Pancreas (tissue), 10 donors: ENCODE measurements around the gene PARD3. TPM values are rescaled to one million over a fixed set of nuclear protein-coding genes. Genes with fewer than 3 reads are reported as not detected.

Experiments used
- ATAC-seq, 4 donors: fragments of 200-7000 bp; cut with Tn5 transposase; one replicate each; pipeline versions ENCODE4 v1.8.0 to v1.9.1; 2020; ENCODE audit warnings: mild to moderate bottlenecking in 4 of 4, moderate library complexity in 4 of 4
- DNase-seq, 6 donors: peaks; one replicate each; pipeline ENCODE4 v3.0.0-alpha.2; 2020
- FAIRE-seq: peaks from 2 replicates; lab custom pipeline; 2012; peaks lifted over from hg19 to GRCh38; lab: Jason Lieb, UNC
- H3K27ac ChIP-seq, 4 donors: fragments of 200-600 bp; sonication (generic); 1 replicate in 3 of 4; 2 replicates in 1 of 4; pipeline versions ENCODE4 v1.5.0 to v1.8.0; 2020
- H3K27me3 ChIP-seq, 4 donors: fragments of 200-600 bp; one replicate each; pipeline ENCODE4 v1.8.0; 2021
- H3K36me3 ChIP-seq, 3 donors: fragments of 200-600 bp; sonication (generic) in 1 of 3; one replicate each; pipeline versions ENCODE4 v1.5.0 to v1.8.0; 2020 to 2021
- H3K4me1 ChIP-seq, 3 donors: fragments of 200-600 bp; one replicate each; pipeline ENCODE4 v1.8.0; 2021
- H3K4me3 ChIP-seq, 4 donors: fragments of 200-600 bp; sonication (generic) in 2 of 4; one replicate each; pipeline versions ENCODE4 v1.5.0 to v1.8.0; 2020 to 2021
- H3K9me3 ChIP-seq, 4 donors: fragments of 200-600 bp; one replicate each; pipeline ENCODE4 v1.8.0; 2021
- CTCF ChIP-seq, 4 donors: fragments of 200-600 bp; sonication (generic) in 3 of 4; IDR thresholded peaks; one replicate each; pipeline versions ENCODE4 v1.5.0 to v1.8.0; 2021; ENCODE audit warnings: antibody characterized with exemption in 4 of 4
- WGBS, 2 donors: extraction: QIAGEN DNeasy Blood & Tissue Kit; methylation state at CpG; one replicate each; pipeline ENCODE4 v1.1.7; 2013; 5-methylcytosine and 5-hydroxymethylcytosine counted together
- intact Hi-C, 3 donors: fragments of 100-400 bp; cut with DNase I; formaldehyde crosslinking; loops; one replicate each; pipeline versions ENCODE4 v1.11.1 to v1.14.2; 2022
- polyA plus RNA-seq, 2 donors: library from polyadenylated mRNA; stranded (reverse); fragments of 200-250 nt; gene quantifications; one replicate each; pipeline ENCODE4 v1.2.3, GENCODE V29; 2013
- total RNA-seq, 6 donors: library from RNA; stranded (reverse); fragmentation: NEBNext Ultra II Directional in 4 of 6; extraction: Animal tissue kit (Norgen Biotek cat#: 25700) in 4 of 6; gene quantifications; one replicate each; pipeline versions ENCODE4 v1.2.1 to v1.2.4, GENCODE V29; 2021 to 2023
- donor health status: healthy with polysubstance abuse.
- donor health status: DM: no; HTN: no; CAD: no; lungs with moderate emphysema.
- donor health status: DM: no; HTN: no; CAD: no.
- donor health status: control.
- donor health status: control.
- donor health status: Bipolar disorder and iron deficiency.
- donor health status: DM: yes; HTN: yes; CAD: no.
- donor health status: DM: no; HTN: no; CAD: no.
- donor health status: DM: no; HTN: no; CAD: no.
- donor health status: DM: yes; HTN: yes; CAD: no.

Gene PARD3
- total and polyA plus RNA-seq, 8 donors: 12.8 to 32.3 (median 23.4) TPM

GRCh38 chr10:34184397-34184796, 630.7 kb downstream of the PARD3 start:
- intact Hi-C loops: no loop called here
- Histone ChIP-seq H3K4me3 (no peak overlapping the region), H3K27ac (no peak overlapping the region), H3K36me3 (no peaks in the 10 kb centered on the region), H3K27me3 (no peaks in the 10 kb centered on the region), H3K9me3 (no peaks in the 10 kb centered on the region), H3K4me1 (peaks cover 0 to 16% (median 6%) of the 10 kb centered on the region in 3 donors)
- 75 to 76% methylated on average over 6 of the region's 6 CpGs for WGBS, 2 donors
- ATAC-seq (no peak), FAIRE-seq (no peak), DNase-seq (no peak)
- no peak for TF ChIP-seq CTCF (IDR thresholded peaks at IDR 0.05)

GRCh38 chr10:34183016-34183796, 631.9 kb downstream of the PARD3 start:
- TF ChIP-seq CTCF (IDR thresholded peaks at IDR 0.05): no peak
- H3K27ac ChIP-seq: no peak overlapping the region
- H3K4me1 ChIP-seq: peaks cover 0 to 16% (median 6%) of the 10 kb centered on the region in 3 donors
- H3K4me3 ChIP-seq: no peak overlapping the region
- H3K36me3 ChIP-seq: no peaks in the 10 kb centered on the region
- intact Hi-C loops: no loop called here
- whole genome bisulfite sequencing, 2 donors: 91 to 93% methylated on average over 15 of the region's 15 CpGs
- ATAC-seq: no peak
- no peak for FAIRE-seq
- H3K27me3 ChIP-seq: no peaks in the 10 kb centered on the region
- no peaks in the 10 kb centered on the region for H3K9me3 ChIP-seq
- no peak for DNase-seq

GRCh38 chr10:34181553-34182300, 633.4 kb downstream of the PARD3 start:
- Histone ChIP-seq H3K36me3 (no peaks in the 10 kb centered on the region), H3K9me3 (no peaks in the 10 kb centered on the region), H3K4me1 (peaks cover 0 to 16% (median 6%) of the 10 kb centered on the region in 3 donors), H3K4me3 (no peak overlapping the region), H3K27me3 (no peaks in the 10 kb centered on the region), H3K27ac (no peak overlapping the region)
- no peak for DNase-seq
- FAIRE-seq: no peak
- intact Hi-C loops: no loop called here
- no peak for TF ChIP-seq CTCF (IDR thresholded peaks at IDR 0.05)
- 68 to 73% methylated on average over 10 of the region's 10 CpGs for WGBS, 2 donors
- ATAC-seq: no peak

- FAIRE-seq: no peak
- WGBS, 2 donors: 91 to 93% methylated on average over 2 of the region's 2 CpGs
- H3K36me3 ChIP-seq: no peaks in the 10 kb centered on the region
- intact Hi-C loops: no loop called here
- H3K4me3 ChIP-seq: no peak overlapping the region
- H3K27me3 ChIP-seq: no peaks in the 10 kb centered on the region
- no peak for ATAC-seq
- no peaks in the 10 kb centered on the region for H3K9me3 ChIP-seq
- peaks cover 0 to 14% (median 6%) of the 10 kb centered on the region in 3 donors for H3K4me1 ChIP-seq
- no peak for TF ChIP-seq CTCF (IDR thresholded peaks at IDR 0.05)
- no peak for DNase-seq
- H3K27ac ChIP-seq: no peak overlapping the region
Observed at GRCh38 chr10:34180749-34181148, 634.3 kb downstream of the PARD3 start.
